Right atrium auricular region (tissue), 2 donors: ENCODE measurements around the gene GPSM1. TPM values are rescaled to one million over a fixed set of nuclear protein-coding genes. Genes with fewer than 3 reads are reported as not detected.

Experiments
- DNase-seq: peaks from one replicate; pipeline ENCODE4 v3.0.0-alpha.2; 2019; ENCODE audit warnings: low spot score
- H3K27ac ChIP-seq, 2 donors: fragments of 200-600 bp; sonication (generic); 1 replicate in 1 of 2; 2 replicates in 1 of 2; pipeline ENCODE4 v1.5.1; 2016 to 2019
- H3K27me3 ChIP-seq, 2 donors: fragments of 200-600 bp; sonication (generic); one replicate each; pipeline versions ENCODE4 v1.5.1 to v1.6.0; 2017 to 2019
- H3K36me3 ChIP-seq: fragments of 200-600 bp; sonication (generic); one replicate; pipeline ENCODE4 v1.5.1; 2016
- H3K4me1 ChIP-seq, 2 donors: fragments of 200-600 bp; sonication (generic); one replicate each; pipeline versions ENCODE4 v1.5.1 to v1.6.0; 2017 to 2019
- H3K4me3 ChIP-seq, 2 donors: fragments of 200-600 bp; sonication (generic); 1 replicate in 1 of 2; 2 replicates in 1 of 2; pipeline ENCODE4 v1.5.1; 2017 to 2019; ENCODE audit warnings: mild to moderate bottlenecking in 1 of 2, moderate library complexity in 1 of 2
- H3K9me3 ChIP-seq, 2 donors: fragments of 200-600 bp; sonication (generic); one replicate each; pipeline ENCODE4 v1.5.1; 2019
- total RNA-seq, 2 donors: library from RNA; depleted of rRNA; stranded (reverse); fragments of >200 nt; gene quantifications; one replicate each; pipeline ENCODE4 v1.1.0, GENCODE V29; 2016
- TF ChIP-seq, protein P1 (sequence below), 2 donors: fragments of 200-600 bp; sonication (generic); IDR thresholded peaks; one replicate each; pipeline ENCODE4 v1.5.1; 2019; ENCODE audit warnings: antibody characterized with exemption in 2 of 2

The GPSM1 gene
- total RNA-seq, 2 donors from 2014 or later: 39.4 to 44.5 TPM

DNA sequence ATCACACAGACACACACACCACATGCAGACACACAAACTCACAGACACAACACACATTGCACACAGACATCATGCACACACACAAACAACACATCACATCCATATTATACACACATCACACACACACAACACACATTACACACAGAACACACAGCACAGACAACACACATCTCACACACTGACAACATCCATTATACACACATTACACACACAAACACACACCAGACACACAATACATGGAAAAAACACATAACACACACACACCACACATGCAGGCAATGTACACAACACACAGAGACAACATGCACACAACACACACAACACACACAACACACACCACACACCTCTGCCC lies 18.7 kb upstream of the GPSM1 start:
- Histone ChIP-seq H3K27me3 (no peaks in the 10 kb centered on the region), H3K4me3 (no peak overlapping the region), H3K27ac (no peak overlapping the region), H3K4me1 (no peaks in the 10 kb centered on the region), H3K36me3 (no peaks in the 10 kb centered on the region), H3K9me3 (no peaks in the 10 kb centered on the region)
- TF ChIP-seq, protein P1, sequence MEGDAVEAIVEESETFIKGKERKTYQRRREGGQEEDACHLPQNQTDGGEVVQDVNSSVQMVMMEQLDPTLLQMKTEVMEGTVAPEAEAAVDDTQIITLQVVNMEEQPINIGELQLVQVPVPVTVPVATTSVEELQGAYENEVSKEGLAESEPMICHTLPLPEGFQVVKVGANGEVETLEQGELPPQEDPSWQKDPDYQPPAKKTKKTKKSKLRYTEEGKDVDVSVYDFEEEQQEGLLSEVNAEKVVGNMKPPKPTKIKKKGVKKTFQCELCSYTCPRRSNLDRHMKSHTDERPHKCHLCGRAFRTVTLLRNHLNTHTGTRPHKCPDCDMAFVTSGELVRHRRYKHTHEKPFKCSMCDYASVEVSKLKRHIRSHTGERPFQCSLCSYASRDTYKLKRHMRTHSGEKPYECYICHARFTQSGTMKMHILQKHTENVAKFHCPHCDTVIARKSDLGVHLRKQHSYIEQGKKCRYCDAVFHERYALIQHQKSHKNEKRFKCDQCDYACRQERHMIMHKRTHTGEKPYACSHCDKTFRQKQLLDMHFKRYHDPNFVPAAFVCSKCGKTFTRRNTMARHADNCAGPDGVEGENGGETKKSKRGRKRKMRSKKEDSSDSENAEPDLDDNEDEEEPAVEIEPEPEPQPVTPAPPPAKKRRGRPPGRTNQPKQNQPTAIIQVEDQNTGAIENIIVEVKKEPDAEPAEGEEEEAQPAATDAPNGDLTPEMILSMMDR (IDR thresholded peaks at IDR 0.05): no peak
- no peak for DNase-seq

DNA sequence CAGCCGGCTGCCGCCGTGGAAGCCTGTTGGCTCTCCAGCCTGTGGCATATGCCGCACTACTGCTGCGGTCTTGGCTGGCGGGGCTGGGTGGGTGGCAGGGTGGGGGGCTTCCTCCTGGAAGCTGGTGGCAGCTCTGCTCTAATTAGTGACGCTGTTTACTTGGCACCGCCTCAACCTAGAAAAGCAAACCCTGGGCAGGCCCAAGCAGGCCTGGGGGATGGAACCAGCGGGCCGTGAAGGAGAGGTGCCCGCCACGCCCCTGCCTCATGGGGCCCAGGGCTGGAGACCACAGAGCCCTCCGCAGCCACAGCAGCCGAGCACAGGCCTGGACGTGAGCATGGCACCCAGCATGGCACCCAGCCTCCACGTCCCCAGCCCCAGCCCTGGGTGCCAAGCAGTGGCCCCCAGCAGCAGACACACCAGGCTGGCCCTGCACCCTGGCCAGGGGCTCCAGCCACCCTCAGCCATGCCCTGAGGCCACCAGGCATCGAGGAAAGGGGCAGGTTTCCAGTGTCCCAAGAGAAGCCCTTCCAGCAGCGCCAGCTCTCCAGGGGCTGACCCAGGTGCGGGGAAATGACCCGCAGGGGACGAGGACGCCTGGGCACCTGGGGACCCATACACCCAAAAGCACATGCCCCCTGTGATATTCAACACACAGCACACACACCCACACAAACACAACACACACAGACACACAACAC lies 18.1 kb upstream of the GPSM1 start:
- TF ChIP-seq, protein P1 (IDR thresholded peaks at IDR 0.05): no peak
- Histone ChIP-seq H3K27me3 (no peaks in the 10 kb centered on the region), H3K27ac (no peak overlapping the region), H3K4me1 (no peaks in the 10 kb centered on the region), H3K36me3 (no peaks in the 10 kb centered on the region), H3K9me3 (no peaks in the 10 kb centered on the region), H3K4me3 (no peak overlapping the region)
- DNase-seq: no peak

DNA sequence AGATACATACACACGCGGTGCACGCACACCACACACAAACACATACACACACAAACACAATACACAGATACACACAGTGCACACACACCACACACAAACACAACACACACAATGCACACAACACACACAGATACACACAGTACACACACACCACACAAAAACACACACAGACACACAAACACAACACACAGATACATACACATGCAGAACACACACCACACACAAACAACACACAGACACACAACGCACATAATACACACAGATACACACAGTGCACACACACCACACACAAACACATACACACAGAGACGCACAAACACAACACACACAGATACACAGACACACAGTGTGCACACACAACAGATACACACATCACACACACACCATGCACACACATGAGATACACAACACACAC lies 17.5 kb upstream of the GPSM1 start:
- Histone ChIP-seq H3K27me3 (no peaks in the 10 kb centered on the region), H3K4me3 (no peak overlapping the region)

DNA sequence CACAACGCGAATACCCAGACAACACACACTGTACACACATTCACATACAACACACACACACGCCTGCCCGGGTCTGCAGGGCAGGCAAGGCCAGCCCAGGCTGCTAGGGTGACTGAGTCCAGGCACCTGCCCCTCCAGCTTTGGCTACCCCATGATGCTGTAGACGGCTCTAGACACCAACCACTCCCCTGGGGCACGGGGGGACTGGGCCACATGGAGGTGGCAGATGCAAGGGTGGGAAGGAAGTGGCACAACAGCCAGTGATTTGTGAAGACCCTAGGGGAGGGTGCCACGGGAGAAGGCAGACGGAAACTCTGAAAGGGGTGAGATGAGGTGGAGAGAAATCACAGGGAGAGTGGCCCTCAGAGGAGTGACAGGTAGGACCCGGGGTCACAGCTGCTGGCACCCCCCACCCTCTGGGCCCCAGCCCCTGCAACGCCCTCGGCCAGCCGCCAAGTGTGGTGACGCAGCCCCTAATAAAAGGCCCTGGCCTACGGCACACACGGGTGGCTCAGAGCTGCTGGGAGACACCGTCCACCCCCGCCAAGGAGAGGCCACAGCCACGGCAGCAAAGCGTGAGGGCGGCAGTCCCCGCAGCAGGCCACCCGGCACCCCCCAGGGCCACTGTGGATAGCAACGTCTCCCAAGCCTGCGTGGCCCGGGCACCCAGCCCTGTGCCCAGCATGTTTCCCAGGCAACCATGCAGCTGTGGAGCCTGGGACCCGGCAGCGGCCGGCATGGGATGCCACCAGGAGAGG lies 16.9 kb upstream of the GPSM1 start:
- no peak for DNase-seq
- no peak overlapping the region for H3K27ac ChIP-seq
- H3K36me3 ChIP-seq: no peaks in the 10 kb centered on the region
- H3K4me1 ChIP-seq: no peaks in the 10 kb centered on the region
- no peak overlapping the region for H3K4me3 ChIP-seq
- H3K9me3 ChIP-seq: no peaks in the 10 kb centered on the region
- H3K27me3 ChIP-seq: no peaks in the 10 kb centered on the region
- TF ChIP-seq, protein P1 (IDR thresholded peaks at IDR 0.05): no peak

More for the DNA sequence above, 17.5 kb upstream of the GPSM1 start:
- Histone ChIP-seq H3K9me3 (no peaks in the 10 kb centered on the region), H3K4me1 (no peaks in the 10 kb centered on the region), H3K27ac (no peak overlapping the region), H3K36me3 (no peaks in the 10 kb centered on the region)
- DNase-seq: no peak
- TF ChIP-seq, protein P1 (IDR thresholded peaks at IDR 0.05): no peak

DNA sequence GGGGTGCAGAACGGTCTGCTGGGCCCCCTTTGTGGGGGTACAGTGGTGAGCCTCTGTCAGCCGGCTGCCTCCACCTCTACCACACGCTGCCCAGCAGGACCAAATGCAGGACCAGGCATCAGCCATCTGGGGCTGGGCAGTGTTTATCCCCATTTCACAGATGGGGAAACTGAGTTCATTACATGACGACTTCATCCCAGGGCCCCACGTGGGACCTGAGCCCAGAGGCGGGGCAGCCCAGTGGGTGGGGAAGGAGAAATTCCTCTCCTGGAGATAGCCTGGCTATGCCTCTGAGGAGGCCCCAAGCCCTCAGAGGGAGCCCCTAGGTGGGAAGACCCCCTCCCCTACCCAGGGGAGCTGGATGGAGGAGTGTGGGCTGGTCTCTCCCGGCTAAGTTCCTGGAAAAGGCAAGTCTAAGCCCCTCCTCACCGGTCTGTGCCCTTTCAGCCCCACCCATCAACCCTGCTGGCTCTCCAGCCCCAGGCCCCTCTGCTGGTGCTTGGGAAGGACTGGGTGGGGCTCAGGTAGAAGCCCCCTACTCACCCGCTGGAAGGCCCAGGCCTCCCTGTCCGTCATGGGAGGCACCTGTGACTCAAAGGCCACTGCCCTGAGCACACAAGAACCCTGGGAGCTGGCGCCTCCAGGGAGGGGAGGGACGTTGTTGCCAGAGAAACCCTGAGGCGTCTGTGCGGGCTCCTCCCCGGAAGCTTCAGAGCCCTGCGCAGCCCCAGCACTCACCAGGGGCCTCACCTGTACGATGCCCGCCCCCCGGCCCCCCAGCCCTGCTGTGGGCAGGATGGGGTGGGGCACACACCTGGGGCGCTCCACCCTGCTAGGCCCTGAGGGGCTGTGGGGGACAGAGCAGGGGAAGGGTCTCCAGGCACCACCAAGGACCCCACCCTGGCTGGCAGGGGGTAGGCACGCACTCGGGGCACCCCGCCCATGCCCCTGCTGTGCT lies 16.0 kb upstream of the GPSM1 start:
- Histone ChIP-seq H3K4me3 (no peak overlapping the region), H3K4me1 (no peaks in the 10 kb centered on the region), H3K27me3 (no peaks in the 10 kb centered on the region), H3K27ac (no peak overlapping the region), H3K36me3 (no peaks in the 10 kb centered on the region), H3K9me3 (no peaks in the 10 kb centered on the region)
- TF ChIP-seq, protein P1 (IDR thresholded peaks at IDR 0.05): no peak
- DNase-seq: no peak
